Tibial nerve (tissue), 3 donors: ENCODE results near the gene TAF6.

ENCODE experiments used
- POLR2A ChIP-seq, 2 donors: fragments of 450-650 bp; IDR thresholded peaks; one replicate each; pipeline ENCODE4 v1.6.1; 2017; ENCODE audit warnings: antibody characterized with exemption in 2 of 2, mild to moderate bottlenecking in 2 of 2, moderate library complexity in 2 of 2
- TF ChIP-seq, protein P1 (sequence below), 5 experiments: fragments of 200-600 bp in 3 of 5; fragments of 450-650 bp in 2 of 5; sonication (generic) in 3 of 5; IDR thresholded peaks; one replicate each; pipeline ENCODE4 v1.5.1; 2016 to 2019; ENCODE audit warnings: antibody characterized with exemption in 5 of 5, mild to moderate bottlenecking in 3 of 5, moderate library complexity in 2 of 5

GRCh38 chr7:100100420-100101015, 18.6 kb downstream of the TAF6 start:
- TF ChIP-seq, protein P1, sequence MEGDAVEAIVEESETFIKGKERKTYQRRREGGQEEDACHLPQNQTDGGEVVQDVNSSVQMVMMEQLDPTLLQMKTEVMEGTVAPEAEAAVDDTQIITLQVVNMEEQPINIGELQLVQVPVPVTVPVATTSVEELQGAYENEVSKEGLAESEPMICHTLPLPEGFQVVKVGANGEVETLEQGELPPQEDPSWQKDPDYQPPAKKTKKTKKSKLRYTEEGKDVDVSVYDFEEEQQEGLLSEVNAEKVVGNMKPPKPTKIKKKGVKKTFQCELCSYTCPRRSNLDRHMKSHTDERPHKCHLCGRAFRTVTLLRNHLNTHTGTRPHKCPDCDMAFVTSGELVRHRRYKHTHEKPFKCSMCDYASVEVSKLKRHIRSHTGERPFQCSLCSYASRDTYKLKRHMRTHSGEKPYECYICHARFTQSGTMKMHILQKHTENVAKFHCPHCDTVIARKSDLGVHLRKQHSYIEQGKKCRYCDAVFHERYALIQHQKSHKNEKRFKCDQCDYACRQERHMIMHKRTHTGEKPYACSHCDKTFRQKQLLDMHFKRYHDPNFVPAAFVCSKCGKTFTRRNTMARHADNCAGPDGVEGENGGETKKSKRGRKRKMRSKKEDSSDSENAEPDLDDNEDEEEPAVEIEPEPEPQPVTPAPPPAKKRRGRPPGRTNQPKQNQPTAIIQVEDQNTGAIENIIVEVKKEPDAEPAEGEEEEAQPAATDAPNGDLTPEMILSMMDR (IDR thresholded peaks at IDR 0.05), result peak in 2 of 5 experiments; percentile 41 to 62
- TF ChIP-seq POLR2A (IDR thresholded peaks at IDR 0.05), result peak in 1 of 2 donors; percentile 15
